GM23338 (cell line): ENCODE data around the gene TENT5C. TPM values are rescaled to one million over a fixed set of nuclear protein-coding genes. Genes with fewer than 3 reads are reported as not detected.

Source experiments
- ATAC-seq: fragments of 200-7000 bp; cut with Tn5 transposase; 3 replicates; pipeline ENCODE4 v1.9.1; 2020
- DNase-seq: peaks from one replicate; pipeline ENCODE4 v3.0.0-alpha.2; 2015; ENCODE audit warnings: low spot score
- H2AFZ ChIP-seq: fragments of 200-600 bp; sonication (generic); 2 replicates; pipeline ENCODE4 v1.8.0; 2016; ENCODE audit warnings: antibody characterized with exemption, mild to moderate bottlenecking, moderate library complexity
- H3F3A ChIP-seq: fragments of 200-600 bp; sonication (generic); replicated peaks from 2 replicates; pipeline ENCODE4 v1.8.0; 2017; ENCODE audit warnings: antibody characterized with exemption, mixed run types, low read depth
- H3K27ac ChIP-seq: fragments of 200-600 bp; sonication (generic); 2 replicates; pipeline ENCODE4 v1.6.1; 2016; ENCODE audit warnings: low read depth
- H3K27me3 ChIP-seq: fragments of 200-600 bp; sonication (generic); 2 replicates; pipeline ENCODE4 v1.8.0; 2016; ENCODE audit warnings: mild to moderate bottlenecking, mixed run types, moderate library complexity; ENCODE audit not compliant: insufficient read depth
- H3K36me3 ChIP-seq: fragments of 200-600 bp; sonication (generic); 2 replicates; pipeline ENCODE4 v1.8.0; 2016; ENCODE audit warnings: mild to moderate bottlenecking; ENCODE audit not compliant: insufficient read depth
- H3K4me1 ChIP-seq: fragments of 200-600 bp; sonication (generic); 2 replicates; pipeline ENCODE4 v1.8.0; 2016; ENCODE audit warnings: mild to moderate bottlenecking, moderate library complexity; ENCODE audit not compliant: insufficient read depth
- H3K4me2 ChIP-seq: fragments of 200-600 bp; sonication (generic); 2 replicates; pipeline ENCODE4 v1.7.1; 2017; ENCODE audit warnings: mixed run types
- H3K4me3 ChIP-seq: fragments of 200-600 bp; sonication (generic); 2 replicates; pipeline ENCODE4 v1.6.1; 2016; ENCODE audit warnings: mixed run types
- H3K79me2 ChIP-seq: fragments of 200-600 bp; sonication (generic); replicated peaks from 2 replicates; pipeline ENCODE4 v1.8.0; 2017; ENCODE audit warnings: mild to moderate bottlenecking; ENCODE audit not compliant: insufficient read depth
- H3K9me2 ChIP-seq: fragments of 200-600 bp; sonication (generic); 2 replicates; pipeline ENCODE4 v1.8.0; 2017; ENCODE audit not compliant: insufficient read depth
- H4K20me1 ChIP-seq: fragments of 200-600 bp; sonication (generic); replicated peaks from 2 replicates; pipeline ENCODE4 v1.8.0; 2017; ENCODE audit warnings: mild to moderate bottlenecking; ENCODE audit not compliant: insufficient read depth
- H3K27ac Mint-ChIP-seq: 2 replicates; pipeline ENCODE4 v1.8.0; 2020; ENCODE audit warnings: inconsistent platforms, mild to moderate bottlenecking, moderate library complexity, mixed read lengths
- H3K27me3 Mint-ChIP-seq: 3 replicates; pipeline ENCODE4 v1.8.0; 2022; ENCODE audit warnings: low read depth, mild to moderate bottlenecking, moderate library complexity, mixed read lengths, inconsistent platforms; ENCODE audit not compliant: insufficient read depth, poor library complexity
- H3K36me3 Mint-ChIP-seq: 3 replicates; pipeline ENCODE4 v1.8.0; 2021; ENCODE audit warnings: low read depth, mild to moderate bottlenecking, inconsistent platforms, moderate library complexity, mixed read lengths
- H3K4me1 Mint-ChIP-seq: 3 replicates; pipeline ENCODE4 v1.8.0; 2020; ENCODE audit warnings: mild to moderate bottlenecking, inconsistent platforms, mixed read lengths
- H3K4me3 Mint-ChIP-seq: 3 replicates; pipeline ENCODE4 v1.8.0; 2021; ENCODE audit warnings: moderate library complexity, mild to moderate bottlenecking, inconsistent platforms, mixed read lengths
- H3K9me3 Mint-ChIP-seq: 3 replicates; pipeline ENCODE4 v1.8.0; 2020; ENCODE audit warnings: moderate library complexity, mild to moderate bottlenecking, inconsistent platforms, mixed read lengths
- CREB1 ChIP-seq: fragments of 250-450 bp; sonication (Bioruptor Pico); IDR thresholded peaks from 2 replicates; pipeline ENCODE4 v1.5.0; 2020; ENCODE audit warnings: low read depth, mild to moderate bottlenecking, moderate library complexity
- ETS1 ChIP-seq: IDR thresholded peaks from 2 replicates; pipeline ENCODE4 v1.6.1; 2016; ENCODE audit warnings: antibody characterized with exemption
- EZH2 ChIP-seq: fragments of 200-600 bp; sonication (generic); IDR thresholded peaks from one replicate; pipeline ENCODE4 v1.8.0; 2017; ENCODE audit warnings: antibody characterized with exemption, mild to moderate bottlenecking, low read depth; ENCODE audit not compliant: unreplicated experiment
- EZH2phosphoT487 ChIP-seq: fragments of 200-600 bp; sonication (generic); IDR thresholded peaks from one replicate; pipeline ENCODE4 v1.8.1; 2018; ENCODE audit warnings: antibody characterized with exemption; ENCODE audit not compliant: unreplicated experiment
- NANOG ChIP-seq: IDR thresholded peaks from 2 replicates; pipeline ENCODE4 v1.6.1; 2016; ENCODE audit warnings: antibody characterized with exemption, borderline replicate concordance
- POLR2AphosphoS5 ChIP-seq: IDR thresholded peaks from 2 replicates; pipeline ENCODE4 v1.6.1; 2016; ENCODE audit warnings: antibody characterized with exemption, low read depth
- REST ChIP-seq: IDR thresholded peaks from one replicate; pipeline ENCODE4 v1.6.1; 2018; ENCODE audit warnings: antibody characterized with exemption; ENCODE audit not compliant: unreplicated experiment
- ZNF331 ChIP-seq: fragments of 250-450 bp; sonication (Bioruptor Pico); IDR thresholded peaks from 2 replicates; pipeline ENCODE4 v1.5.0; 2020; ENCODE audit warnings: low read depth, mild to moderate bottlenecking, moderate library complexity
- polyA plus RNA-seq: library from polyadenylated mRNA; unstranded; fragments of >200 nt; fragmentation: Nextera tagmentation; extraction: Ambion mirVana; gene quantifications from 2 replicates; pipeline ENCODE4 v1.2.1, GENCODE V29; 2016
- total RNA-seq: library from RNA; depleted of rRNA; stranded (reverse); fragments of >200 nt; shearing (Covaris generic); gene quantifications from 2 replicates; pipeline ENCODE4 v1.2.3, GENCODE V29; 2014
- TF ChIP-seq, protein P1 (sequence below), 2 experiments: fragments of 200-600 bp in 1 of 2; sonication (generic) in 1 of 2; conservative IDR thresholded peaks; 2 replicates each; pipeline versions ENCODE4 v1.5.1 to v1.6.1; 2016 to 2017; ENCODE audit warnings: antibody characterized with exemption in 2 of 2, low read depth in 2 of 2, mild to moderate bottlenecking in 2 of 2, moderate library complexity in 1 of 2

Gene TENT5C
- total and polyA plus RNA-seq, 2 experiments from 2014 or later, result 0.23 to 0.80 TPM

GRCh38 chr1:117565745-117566455 is 39.9 kb upstream of the TENT5C start:
- Histone ChIP-seq H3K27me3 (no peaks in the 10 kb centered on the region), H3K4me2 (no peak overlapping the region), H3K79me2 (no peaks in the 10 kb centered on the region), H3K4me3 (no peak overlapping the region), H3K27ac (no peak overlapping the region), H3K36me3 (no peaks in the 10 kb centered on the region), H4K20me1 (no peaks in the 10 kb centered on the region), H3K4me1 (no peaks in the 10 kb centered on the region), H3F3A (no peaks in the 10 kb centered on the region), H2AFZ (no peak overlapping the region), H3K9me2 (no peaks in the 10 kb centered on the region)
- no peak overlapping the region for H3K4me3 Mint-ChIP-seq
- H3K27me3 Mint-ChIP-seq, result peaks cover 4% of the 10 kb centered on the region
- DNase-seq (no peak), ATAC-seq (no peak)
- H3K9me3 Mint-ChIP-seq, result no peaks in the 10 kb centered on the region
- no peaks in the 10 kb centered on the region for H3K36me3 Mint-ChIP-seq
- TF ChIP-seq ETS1, result no peak
- no peak for TF ChIP-seq ZNF331 (CRISPR knock-in tag)
- TF ChIP-seq, protein P1, sequence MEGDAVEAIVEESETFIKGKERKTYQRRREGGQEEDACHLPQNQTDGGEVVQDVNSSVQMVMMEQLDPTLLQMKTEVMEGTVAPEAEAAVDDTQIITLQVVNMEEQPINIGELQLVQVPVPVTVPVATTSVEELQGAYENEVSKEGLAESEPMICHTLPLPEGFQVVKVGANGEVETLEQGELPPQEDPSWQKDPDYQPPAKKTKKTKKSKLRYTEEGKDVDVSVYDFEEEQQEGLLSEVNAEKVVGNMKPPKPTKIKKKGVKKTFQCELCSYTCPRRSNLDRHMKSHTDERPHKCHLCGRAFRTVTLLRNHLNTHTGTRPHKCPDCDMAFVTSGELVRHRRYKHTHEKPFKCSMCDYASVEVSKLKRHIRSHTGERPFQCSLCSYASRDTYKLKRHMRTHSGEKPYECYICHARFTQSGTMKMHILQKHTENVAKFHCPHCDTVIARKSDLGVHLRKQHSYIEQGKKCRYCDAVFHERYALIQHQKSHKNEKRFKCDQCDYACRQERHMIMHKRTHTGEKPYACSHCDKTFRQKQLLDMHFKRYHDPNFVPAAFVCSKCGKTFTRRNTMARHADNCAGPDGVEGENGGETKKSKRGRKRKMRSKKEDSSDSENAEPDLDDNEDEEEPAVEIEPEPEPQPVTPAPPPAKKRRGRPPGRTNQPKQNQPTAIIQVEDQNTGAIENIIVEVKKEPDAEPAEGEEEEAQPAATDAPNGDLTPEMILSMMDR (conservative IDR thresholded peaks at IDR 0.05; ENCODE audit: low read depth in 2 of 2), result no peak
- TF ChIP-seq NANOG, result no peak
- no peak for TF ChIP-seq CREB1 (CRISPR knock-in tag)
- no peak for TF ChIP-seq EZH2phosphoT487
- TF ChIP-seq EZH2, result no peak
- TF ChIP-seq POLR2AphosphoS5, result no peak
- TF ChIP-seq REST, result no peak
- peaks cover 2% of the 10 kb centered on the region; the same call in 2 of the 3 replicates for H3K4me1 Mint-ChIP-seq
- no peak overlapping the region for H3K27ac Mint-ChIP-seq
